ENCODE data around the gene NOTUM.
"Not testable (repeated sequence)": the region's sequence is repeated elsewhere in the genome, so short reads cannot be mapped to it uniquely, and the experiment has no call there.

NOTUM gene

GRCh38 chr17:81918832-81919545, 42.0 kb downstream of the NOTUM start:
- no peak overlapping the region for H3K4me2 ChIP-seq (ENCODE audit: insufficient read depth, low read length)
- H3K79me2 ChIP-seq (ENCODE audit: insufficient read depth, low read length), result peaks cover 75% of the 10 kb centered on the region
- no peaks in the 10 kb centered on the region for H3K9me3 ChIP-seq (ENCODE audit: insufficient read depth, low read length, severe bottlenecking)
- H3K36me3 ChIP-seq (ENCODE audit: insufficient read depth, low read length), result peaks cover 69% of the 10 kb centered on the region
- H3K27me3 ChIP-seq (ENCODE audit: insufficient read depth, low read length, poor library complexity), result no peaks in the 10 kb centered on the region
- DNase-seq, result no peak
- no peak overlapping the region for H3K27ac ChIP-seq (ENCODE audit: low read length)
- peaks cover 72% of the 10 kb centered on the region for H4K20me1 ChIP-seq (ENCODE audit: insufficient read depth, low read length)
- no peak overlapping the region for H3K4me3 ChIP-seq (ENCODE audit: low read depth in 1 of 2, low read length in 2 of 2)
- peaks cover 35% of the 10 kb centered on the region for H3K4me1 ChIP-seq (ENCODE audit: insufficient read depth, low read length)
- no peak for ATAC-seq (ENCODE audit: insufficient read depth, low read depth)
- no peak overlapping the region for H2AFZ ChIP-seq (ENCODE audit: low read depth, low read length)
- no peak overlapping the region for H3K9ac ChIP-seq (ENCODE audit: low read depth, low read length)
- TF ChIP-seq EZH2 (IDR thresholded peaks at IDR 0.05; ENCODE audit: borderline replicate concordance, low read depth, low read length, severe bottlenecking), result no peak
- TF ChIP-seq CTCF (IDR thresholded peaks at IDR 0.05; ENCODE audit: borderline replicate concordance, extremely low read depth, low read length, poor library complexity, severe bottlenecking), result no peak

- peaks cover 68% of the 10 kb centered on the region for H3K79me2 ChIP-seq (ENCODE audit: insufficient read depth, low read length)
- H3K4me1 ChIP-seq (ENCODE audit: insufficient read depth, low read length), result peaks cover 30% of the 10 kb centered on the region
- peaks cover 69% of the 10 kb centered on the region for H4K20me1 ChIP-seq (ENCODE audit: insufficient read depth, low read length)
- H3K27me3 ChIP-seq (ENCODE audit: insufficient read depth, low read length, poor library complexity); H3K9me3 ChIP-seq (ENCODE audit: insufficient read depth, low read length, severe bottlenecking); DNase-seq: not testable (repeated sequence)
- H2AFZ ChIP-seq (ENCODE audit: low read depth, low read length), result peak overlapping the region; percentile 51; the same call in 1 of the 2 replicates
- H3K4me2 ChIP-seq (ENCODE audit: insufficient read depth, low read length), result peak overlapping the region; percentile 90
- peak; percentile 52 for ATAC-seq (ENCODE audit: insufficient read depth, low read depth)
- TF ChIP-seq CTCF (IDR thresholded peaks at IDR 0.05; ENCODE audit: borderline replicate concordance, extremely low read depth, low read length, poor library complexity, severe bottlenecking), result peak; percentile 24
- peaks cover 72% of the 10 kb centered on the region for H3K36me3 ChIP-seq (ENCODE audit: insufficient read depth, low read length)
- H3K4me3 ChIP-seq (ENCODE audit: low read depth in 1 of 2, low read length in 2 of 2), result peak overlapping the region in 1 of 2 experiments; percentile 92; a peak in 2 of 4 replicates
- peak overlapping the region; percentile 57 for H3K27ac ChIP-seq (ENCODE audit: low read length)
- peak overlapping the region; percentile 30; the same call in 1 of the 2 replicates for H3K9ac ChIP-seq (ENCODE audit: low read depth, low read length)
Observed at GRCh38 chr17:81918333-81918669, 42.7 kb downstream of the NOTUM start.

GRCh38 chr17:81917565-81918332, 43.2 kb downstream of the NOTUM start, which contains the start of gene SIRT7:
Gene SIRT7, minus strand, starts transcription at chr17:81918176. Its CDS starts 45 bp downstream, at chr17:81918131.
- peaks cover 75% of the 10 kb centered on the region for H3K36me3 ChIP-seq (ENCODE audit: insufficient read depth, low read length)
- no peaks in the 10 kb centered on the region for H3K9me3 ChIP-seq (ENCODE audit: insufficient read depth, low read length, severe bottlenecking)
- peaks cover 30% of the 10 kb centered on the region for H3K4me1 ChIP-seq (ENCODE audit: insufficient read depth, low read length)
- H3K79me2 ChIP-seq (ENCODE audit: insufficient read depth, low read length), result peaks cover 63% of the 10 kb centered on the region
- peak within 1 kb of the TSS; percentile 90 for H3K4me2 ChIP-seq (ENCODE audit: insufficient read depth, low read length)
- ATAC-seq (ENCODE audit: insufficient read depth, low read depth) (peak; percentile 88), DNase-seq (peak; percentile 85)
- H3K27me3 ChIP-seq (ENCODE audit: insufficient read depth, low read length, poor library complexity), result no peaks in the 10 kb centered on the region
- peaks cover 67% of the 10 kb centered on the region for H4K20me1 ChIP-seq (ENCODE audit: insufficient read depth, low read length)
- H3K9ac ChIP-seq (ENCODE audit: low read depth, low read length), result peak within 1 kb of the TSS; percentile 91
- TF ChIP-seq CTCF (IDR thresholded peaks at IDR 0.05; ENCODE audit: borderline replicate concordance, extremely low read depth, low read length, poor library complexity, severe bottlenecking), result no peak
- no peak for TF ChIP-seq EZH2 (IDR thresholded peaks at IDR 0.05; ENCODE audit: borderline replicate concordance, low read depth, low read length, severe bottlenecking)
- peak within 1 kb of the TSS; percentile 73 to 92 for H3K4me3 ChIP-seq (ENCODE audit: low read depth in 1 of 2, low read length in 2 of 2)
- H2AFZ ChIP-seq (ENCODE audit: low read depth, low read length), result peak within 1 kb of the TSS; percentile 81
- peak within 1 kb of the TSS; percentile 67 for H3K27ac ChIP-seq (ENCODE audit: low read length)

Measured in DND-41 (cell line).